B cell (primary cell): ENCODE data around the gene BBIP1.

Source experiments
- CTCF ChIP-seq: fragments of 200-600 bp; IDR thresholded peaks from one replicate; pipeline ENCODE4 v1.8.0; 2022; ENCODE audit warnings: antibody characterized with exemption, mild to moderate bottlenecking
- EZH2 ChIP-seq: IDR thresholded peaks from 2 replicates; pipeline ENCODE4 v1.6.1; 2012; ENCODE audit warnings: borderline replicate concordance, low read depth, mild to moderate bottlenecking, moderate library complexity, low read length; ENCODE audit not compliant: insufficient read depth, poor library complexity, severe bottlenecking

GRCh38 chr10:110915035-110915434 lies 3.9 kb downstream of the BBIP1 start:
- TF ChIP-seq EZH2 (no peak), CTCF (no peak)
